SJCRH30 (cell line): ENCODE results near the gene STRA8. TPM values are rescaled to one million over a fixed set of nuclear protein-coding genes. Genes with fewer than 3 reads are reported as not detected.

ENCODE experiments used
- DNase-seq, 2 experiments: peaks; one replicate each; pipeline ENCODE4 v3.0.0-alpha.2; 2015 to 2020
- H3K27ac ChIP-seq: fragments of 250-450 bp; sonication (Bioruptor Pico); 2 replicates; pipeline ENCODE4 v1.5.1; 2020; ENCODE audit warnings: mild to moderate bottlenecking, moderate library complexity
- H3K27me3 ChIP-seq: fragments of 250-450 bp; sonication (Bioruptor Pico); 2 replicates; pipeline ENCODE4 v1.5.1; 2020; ENCODE audit warnings: mild to moderate bottlenecking, moderate library complexity
- H3K36me3 ChIP-seq: fragments of 250-450 bp; sonication (Bioruptor Pico); 2 replicates; pipeline ENCODE4 v1.5.1; 2020; ENCODE audit warnings: mild to moderate bottlenecking, moderate library complexity
- H3K4me1 ChIP-seq: fragments of 250-450 bp; sonication (Bioruptor Pico); 2 replicates; pipeline ENCODE4 v1.5.1; 2020; ENCODE audit warnings: mild to moderate bottlenecking, moderate library complexity
- H3K4me3 ChIP-seq: fragments of 250-450 bp; sonication (Bioruptor Pico); 2 replicates; pipeline ENCODE4 v1.5.1; 2020; ENCODE audit warnings: mild to moderate bottlenecking, moderate library complexity
- H3K9me3 ChIP-seq: fragments of 250-450 bp; sonication (Bioruptor Pico); replicated peaks from 2 replicates; pipeline ENCODE4 v1.5.1; 2020; ENCODE audit warnings: mild to moderate bottlenecking, moderate library complexity
- total RNA-seq: library from RNA; depleted of rRNA; stranded (reverse); fragments of >200 nt; shearing (Covaris generic); gene quantifications from 2 replicates; pipeline ENCODE4 v1.2.3, GENCODE V29; 2014; rRNA removed

STRA8 gene
- not detected in 2 replicates for total RNA-seq

- Histone ChIP-seq H3K4me3 (no peak within 1 kb of the TSS), H3K36me3 (no peaks in the 10 kb centered on the region), H3K27ac (no peak within 1 kb of the TSS), H3K4me1 (no peaks in the 10 kb centered on the region), H3K27me3 (no peaks in the 10 kb centered on the region), H3K9me3 (no peaks in the 10 kb centered on the region)
- DNase-seq, result no peak
Measured at GRCh38 chr7:135233570-135233969, at the start of gene STRA8. STRA8 (plus strand) TSS chr7:135233838; CDS start chr7:135240525, 6,687 bp downstream.

GRCh38 chr7:135184254-135184841, 49.3 kb upstream of the STRA8 start:
- peaks cover 7% of the 10 kb centered on the region for H3K36me3 ChIP-seq
- peaks cover 7% of the 10 kb centered on the region for H3K4me1 ChIP-seq
- no peak overlapping the region for H3K4me3 ChIP-seq
- H3K27me3 ChIP-seq, result no peaks in the 10 kb centered on the region
- DNase-seq, result no peak
- peaks cover 15% of the 10 kb centered on the region for H3K9me3 ChIP-seq
- H3K27ac ChIP-seq, result no peak overlapping the region

GRCh38 chr7:135185471-135186260, 48.0 kb upstream of the STRA8 start:
- H3K4me3 ChIP-seq, result no peak overlapping the region
- no peaks in the 10 kb centered on the region for H3K27me3 ChIP-seq
- H3K4me1 ChIP-seq, result no peaks in the 10 kb centered on the region
- DNase-seq, result no peak
- H3K27ac ChIP-seq, result no peak overlapping the region
- peaks cover 7% of the 10 kb centered on the region for H3K36me3 ChIP-seq
- peaks cover 11% of the 10 kb centered on the region for H3K9me3 ChIP-seq

GRCh38 chr7:135186261-135186540, 47.4 kb upstream of the STRA8 start:
- Histone ChIP-seq H3K9me3 (peaks cover 6% of the 10 kb centered on the region), H3K36me3 (peaks cover 7% of the 10 kb centered on the region), H3K4me3 (no peak overlapping the region), H3K4me1 (no peaks in the 10 kb centered on the region), H3K27ac (no peak overlapping the region), H3K27me3 (no peaks in the 10 kb centered on the region)
- DNase-seq, result no peak

GRCh38 chr7:135186841-135187253, 46.8 kb upstream of the STRA8 start:
- Histone ChIP-seq H3K4me1 (no peaks in the 10 kb centered on the region), H3K27ac (no peak overlapping the region), H3K9me3 (no peaks in the 10 kb centered on the region), H3K27me3 (no peaks in the 10 kb centered on the region), H3K36me3 (peaks cover 7% of the 10 kb centered on the region), H3K4me3 (no peak overlapping the region)
- DNase-seq, result no peak

GRCh38 chr7:135188298-135188984, 45.2 kb upstream of the STRA8 start:
- Histone ChIP-seq H3K9me3 (no peaks in the 10 kb centered on the region), H3K27ac (no peak overlapping the region), H3K4me3 (no peak overlapping the region), H3K27me3 (no peaks in the 10 kb centered on the region), H3K36me3 (peaks cover 7% of the 10 kb centered on the region), H3K4me1 (no peaks in the 10 kb centered on the region)
- DNase-seq, result no peak

- no peak overlapping the region for H3K4me3 ChIP-seq
- DNase-seq, result no peak
- H3K27me3 ChIP-seq, result no peaks in the 10 kb centered on the region
- H3K36me3 ChIP-seq, result peaks cover 7% of the 10 kb centered on the region
- no peaks in the 10 kb centered on the region for H3K9me3 ChIP-seq
- H3K27ac ChIP-seq, result no peak overlapping the region
- H3K4me1 ChIP-seq, result no peaks in the 10 kb centered on the region
Measured at GRCh38 chr7:135189221-135189662, 44.4 kb upstream of the STRA8 start.

GRCh38 chr7:135189961-135190360, 43.7 kb upstream of the STRA8 start:
- Histone ChIP-seq H3K36me3 (peaks cover 7% of the 10 kb centered on the region), H3K27me3 (no peaks in the 10 kb centered on the region), H3K27ac (no peak overlapping the region), H3K9me3 (no peaks in the 10 kb centered on the region), H3K4me1 (no peaks in the 10 kb centered on the region), H3K4me3 (no peak overlapping the region)
- no peak for DNase-seq

GRCh38 chr7:135190703-135191102, 42.9 kb upstream of the STRA8 start:
- peaks cover 8% of the 10 kb centered on the region for H3K36me3 ChIP-seq
- no peaks in the 10 kb centered on the region for H3K4me1 ChIP-seq
- no peak overlapping the region for H3K27ac ChIP-seq
- no peaks in the 10 kb centered on the region for H3K9me3 ChIP-seq
- no peak overlapping the region for H3K4me3 ChIP-seq
- DNase-seq, result no peak
- no peaks in the 10 kb centered on the region for H3K27me3 ChIP-seq

GRCh38 chr7:135192914-135193536, 40.6 kb upstream of the STRA8 start:
- Histone ChIP-seq H3K4me1 (no peaks in the 10 kb centered on the region), H3K36me3 (peaks cover 3% of the 10 kb centered on the region), H3K9me3 (no peaks in the 10 kb centered on the region), H3K27ac (peak overlapping the region; percentile 1; the same call in 1 of the 2 replicates), H3K4me3 (no peak overlapping the region), H3K27me3 (no peaks in the 10 kb centered on the region)
- DNase-seq, result no peak

- Histone ChIP-seq H3K27ac (peak overlapping the region; percentile 22), H3K4me3 (no peak overlapping the region), H3K9me3 (no peaks in the 10 kb centered on the region), H3K4me1 (no peaks in the 10 kb centered on the region), H3K36me3 (peaks cover 3% of the 10 kb centered on the region), H3K27me3 (no peaks in the 10 kb centered on the region)
- DNase-seq, result peak; percentile 34 to 44
Measured at GRCh38 chr7:135193615-135194081, 40.0 kb upstream of the STRA8 start.

- H3K9me3 ChIP-seq, result no peaks in the 10 kb centered on the region
- H3K27me3 ChIP-seq, result no peaks in the 10 kb centered on the region
- no peak overlapping the region for H3K4me3 ChIP-seq
- H3K4me1 ChIP-seq, result no peaks in the 10 kb centered on the region
- DNase-seq, result no peak
- H3K27ac ChIP-seq, result 0 out of 2 replicates have a peak overlapping the region, but pooled peaks have one; percentile 22
- peaks cover 8% of the 10 kb centered on the region for H3K36me3 ChIP-seq
Measured at GRCh38 chr7:135194494-135195095, 39.0 kb upstream of the STRA8 start.

GRCh38 chr7:135195156-135195555, 38.5 kb upstream of the STRA8 start:
- no peaks in the 10 kb centered on the region for H3K27me3 ChIP-seq
- no peak overlapping the region for H3K4me3 ChIP-seq
- no peaks in the 10 kb centered on the region for H3K9me3 ChIP-seq
- H3K27ac ChIP-seq, result no peak overlapping the region
- DNase-seq, result no peak
- H3K36me3 ChIP-seq, result peaks cover 13% of the 10 kb centered on the region
- H3K4me1 ChIP-seq, result peaks cover 1% of the 10 kb centered on the region; the same call in 1 of the 2 replicates

GRCh38 chr7:135195968-135196629, 37.5 kb upstream of the STRA8 start:
- Histone ChIP-seq H3K27me3 (no peaks in the 10 kb centered on the region), H3K27ac (no peak overlapping the region), H3K9me3 (no peaks in the 10 kb centered on the region), H3K36me3 (peaks cover 14% of the 10 kb centered on the region), H3K4me1 (peaks cover 10% of the 10 kb centered on the region), H3K4me3 (no peak overlapping the region)
- DNase-seq, result no peak
